ENCODE data around the gene RFLNA.

RFLNA gene

DNA sequence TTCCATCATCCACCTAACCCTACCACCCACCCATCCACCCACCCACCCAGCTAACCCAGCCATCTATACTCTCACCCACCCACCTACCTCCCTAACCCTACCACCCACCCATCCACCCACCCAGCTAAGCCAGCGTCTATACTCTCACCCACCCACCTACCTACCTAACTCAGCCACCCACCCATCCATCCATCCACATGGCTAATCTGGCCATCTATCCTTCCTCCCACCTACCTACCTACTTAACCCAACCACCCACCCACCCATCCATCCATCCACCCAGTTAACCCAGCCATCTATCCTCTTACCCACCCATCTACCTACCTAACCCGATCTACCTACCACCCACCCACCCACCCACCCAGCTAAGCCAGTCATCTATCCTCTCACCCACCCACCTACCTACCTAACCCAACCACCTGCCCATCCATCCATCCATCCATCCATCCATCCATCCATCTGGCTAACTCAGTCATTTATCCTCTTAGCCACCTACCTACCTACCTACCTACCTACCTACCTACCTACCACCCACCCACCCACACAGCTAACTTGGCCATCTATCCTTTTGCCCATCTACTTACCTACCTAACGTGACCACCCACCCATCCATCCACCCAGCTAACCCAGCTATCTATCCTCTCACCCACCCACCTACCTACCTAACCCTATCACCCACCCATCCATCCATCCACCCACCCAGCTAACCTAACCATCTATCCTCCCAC, 44.1 kb downstream of the RFLNA start:
- no peak for DNase-seq

- DNase-seq: no peak
Measured at GRCh38 chr12:124340080-124340900, 45.4 kb downstream of the RFLNA start.

GRCh38 chr12:124341645-124342069, 46.8 kb downstream of the RFLNA start:
- DNase-seq: no peak

DNA sequence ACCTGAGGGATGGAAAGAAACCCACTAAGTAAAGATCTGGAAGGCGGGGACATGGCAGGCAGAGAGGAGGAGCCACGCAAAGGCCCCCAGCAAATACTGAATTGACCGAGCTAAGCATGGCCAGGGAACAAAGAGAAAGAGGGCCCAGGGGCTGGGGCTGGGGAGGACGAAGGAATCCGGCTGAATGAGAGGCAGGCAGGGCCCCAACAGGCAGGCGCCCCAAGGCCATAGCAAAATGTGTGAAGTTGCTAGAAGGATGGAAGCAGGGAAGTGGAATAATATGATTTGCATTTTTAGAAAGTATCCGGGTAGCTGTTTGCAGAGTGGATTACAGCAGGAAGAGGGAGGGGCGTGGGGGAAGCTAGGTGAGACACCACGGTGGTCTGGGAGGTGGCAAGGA, 49.1 kb downstream of the RFLNA start:
- no peak for DNase-seq

- no peak for DNase-seq
Measured at GRCh38 chr12:124344526-124344925, 49.6 kb downstream of the RFLNA start.

DNA sequence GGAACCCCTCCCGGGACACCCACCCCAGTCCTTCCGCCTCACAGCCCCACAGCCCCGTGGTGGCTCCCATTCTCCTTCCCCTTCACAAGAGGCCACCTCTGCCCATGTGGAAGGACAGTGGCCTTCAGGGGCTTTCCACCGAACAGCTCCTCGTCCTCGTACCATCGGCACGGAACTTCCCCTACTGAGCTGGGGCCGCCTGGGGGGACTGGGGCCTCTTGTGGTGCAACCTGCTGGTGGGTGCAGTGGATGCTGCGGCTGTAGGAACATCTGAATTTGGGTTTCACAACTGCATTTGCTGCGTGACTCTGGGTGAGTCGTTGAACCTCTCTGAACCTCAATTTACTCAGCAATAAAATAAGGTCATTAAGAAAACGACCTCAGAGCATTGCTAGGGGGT, 50.9 kb downstream of the RFLNA start:
- no peak for DNase-seq

DNA sequence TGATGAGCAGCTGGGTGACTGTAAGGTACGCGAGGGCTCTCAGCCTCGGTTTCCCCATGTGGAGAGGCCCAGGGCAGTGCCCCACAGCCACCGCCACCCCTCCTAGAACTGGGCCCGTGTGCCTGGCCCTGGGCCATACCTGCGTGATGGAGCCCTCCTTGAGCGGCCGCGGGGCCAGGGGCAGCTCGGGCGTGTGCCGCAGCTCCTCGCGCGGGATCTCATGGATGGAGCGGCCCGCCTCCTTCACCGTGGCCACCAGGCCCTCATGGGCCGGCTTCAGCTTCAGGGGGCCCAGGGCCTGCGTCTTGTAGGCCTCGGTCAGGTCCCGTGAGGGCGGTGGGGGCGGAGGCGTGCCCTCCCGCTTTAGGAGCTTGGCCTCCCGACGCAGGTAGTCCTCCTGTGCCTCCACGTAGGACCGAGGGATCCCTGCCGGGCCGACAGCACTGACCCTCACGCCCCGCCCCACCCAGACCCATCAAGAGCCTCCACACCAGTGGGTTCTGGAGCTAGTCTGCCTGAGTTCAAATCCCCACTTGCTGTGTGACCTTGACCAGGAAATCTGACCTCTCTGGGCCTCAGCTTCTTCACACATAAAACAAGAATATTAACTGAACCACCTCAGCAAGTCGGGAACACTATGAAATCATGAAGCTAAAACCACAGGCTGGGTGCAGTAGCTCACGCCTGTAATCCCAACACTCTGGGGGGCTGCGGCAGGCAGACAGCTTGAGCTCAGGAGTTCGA, 51.7 kb downstream of the RFLNA start:
- DNase-seq: no peak

DNA sequence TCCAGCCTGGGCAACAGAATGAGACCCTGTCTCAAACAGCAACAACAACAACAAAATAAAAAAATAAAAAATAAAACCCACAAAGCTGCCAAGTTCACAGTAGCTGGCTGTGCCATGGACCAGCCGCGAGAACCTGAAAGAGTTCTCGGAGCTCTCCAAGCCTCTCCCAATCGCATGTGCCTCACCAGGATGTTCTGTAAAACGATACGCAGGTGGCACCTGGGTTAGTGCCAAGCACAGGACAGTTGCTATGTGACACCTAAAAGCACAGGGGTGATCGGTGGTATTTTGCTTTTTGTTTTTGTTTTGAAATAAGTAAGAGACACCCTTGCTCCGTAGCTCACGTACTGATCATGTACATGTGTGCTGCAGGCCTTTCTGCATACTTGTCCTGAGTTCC, 52.4 kb downstream of the RFLNA start:
- DNase-seq: no peak

- DNase-seq: no peak
Measured at GRCh38 chr12:124347805-124348658, 53.1 kb downstream of the RFLNA start.

- no peak for DNase-seq
Measured at GRCh38 chr12:124348659-124349380, 53.9 kb downstream of the RFLNA start.

DNA sequence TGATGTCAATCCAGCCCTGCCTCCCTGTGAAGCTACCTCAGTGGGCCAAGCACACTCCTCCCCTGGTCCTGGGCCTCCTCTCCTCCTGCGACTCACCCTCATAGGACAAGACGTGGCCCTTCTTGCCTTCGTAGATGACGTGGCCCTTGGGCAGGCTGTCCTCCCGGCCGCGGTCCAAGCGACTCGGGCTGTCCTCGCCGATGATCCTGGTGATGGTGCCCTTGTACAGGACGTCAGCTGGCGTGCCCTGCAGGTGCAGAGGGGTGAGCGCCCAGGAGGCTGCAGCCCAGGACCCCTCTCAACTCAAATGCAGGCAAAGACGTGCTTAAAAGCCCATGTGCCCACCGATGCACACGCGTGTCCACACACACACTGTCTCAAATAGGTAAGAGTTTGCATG, 55.6 kb downstream of the RFLNA start:
- no peak for DNase-seq

- DNase-seq: no peak
Measured at GRCh38 chr12:124351422-124351821, 56.5 kb downstream of the RFLNA start.

- no peak for DNase-seq
Measured at GRCh38 chr12:124352257-124352656, 57.4 kb downstream of the RFLNA start.

GRCh38 chr12:124352839-124353238, 57.9 kb downstream of the RFLNA start:
- no peak for DNase-seq

DNA sequence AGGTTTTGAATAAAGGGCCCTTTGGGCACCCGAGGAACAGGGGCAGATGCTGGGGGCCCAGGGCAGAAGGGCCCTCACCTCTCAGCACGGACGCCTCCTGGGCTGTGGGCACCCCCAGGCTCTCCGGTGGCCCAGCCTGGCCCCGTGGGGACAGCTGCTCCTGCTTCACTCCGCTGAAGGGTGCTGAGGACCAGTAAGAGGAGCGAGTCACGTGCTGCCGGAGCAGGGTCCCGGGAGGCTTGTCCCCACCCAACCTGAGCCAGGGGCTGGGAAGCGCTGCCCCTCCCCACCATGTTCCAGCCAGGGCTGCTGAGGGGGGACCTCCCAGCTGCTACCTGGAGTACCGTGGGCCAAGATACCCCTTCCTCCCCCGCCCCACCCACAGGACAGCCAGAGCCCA, 59.5 kb downstream of the RFLNA start:
- no peak for DNase-seq

- no peak for DNase-seq
Measured at GRCh38 chr12:124356221-124356620, 61.3 kb downstream of the RFLNA start.

DNA sequence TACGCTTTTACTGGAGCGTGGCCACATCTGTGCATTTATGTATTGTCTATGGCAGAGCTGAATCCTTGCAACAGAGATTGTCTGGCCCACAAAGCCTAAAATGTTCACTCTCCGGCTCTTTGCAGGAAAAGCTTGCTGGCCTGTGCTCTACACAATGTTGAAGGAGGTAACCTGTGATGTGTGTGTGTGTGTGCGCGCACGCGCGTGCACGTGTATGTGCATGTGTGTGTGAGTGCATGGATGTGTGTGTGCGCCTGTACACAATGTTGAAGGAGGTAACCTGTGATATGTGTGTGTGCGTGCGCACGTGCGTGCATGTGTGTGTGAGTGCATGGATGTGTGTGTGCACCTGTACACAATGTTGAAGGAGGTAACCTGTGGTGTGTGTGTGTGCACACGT, 62.7 kb downstream of the RFLNA start:
- no peak for DNase-seq

GRCh38 chr12:124358572-124358971, 63.7 kb downstream of the RFLNA start:
- no peak for DNase-seq

- DNase-seq: no peak
Measured at GRCh38 chr12:124359671-124360581, 65.0 kb downstream of the RFLNA start.

DNA sequence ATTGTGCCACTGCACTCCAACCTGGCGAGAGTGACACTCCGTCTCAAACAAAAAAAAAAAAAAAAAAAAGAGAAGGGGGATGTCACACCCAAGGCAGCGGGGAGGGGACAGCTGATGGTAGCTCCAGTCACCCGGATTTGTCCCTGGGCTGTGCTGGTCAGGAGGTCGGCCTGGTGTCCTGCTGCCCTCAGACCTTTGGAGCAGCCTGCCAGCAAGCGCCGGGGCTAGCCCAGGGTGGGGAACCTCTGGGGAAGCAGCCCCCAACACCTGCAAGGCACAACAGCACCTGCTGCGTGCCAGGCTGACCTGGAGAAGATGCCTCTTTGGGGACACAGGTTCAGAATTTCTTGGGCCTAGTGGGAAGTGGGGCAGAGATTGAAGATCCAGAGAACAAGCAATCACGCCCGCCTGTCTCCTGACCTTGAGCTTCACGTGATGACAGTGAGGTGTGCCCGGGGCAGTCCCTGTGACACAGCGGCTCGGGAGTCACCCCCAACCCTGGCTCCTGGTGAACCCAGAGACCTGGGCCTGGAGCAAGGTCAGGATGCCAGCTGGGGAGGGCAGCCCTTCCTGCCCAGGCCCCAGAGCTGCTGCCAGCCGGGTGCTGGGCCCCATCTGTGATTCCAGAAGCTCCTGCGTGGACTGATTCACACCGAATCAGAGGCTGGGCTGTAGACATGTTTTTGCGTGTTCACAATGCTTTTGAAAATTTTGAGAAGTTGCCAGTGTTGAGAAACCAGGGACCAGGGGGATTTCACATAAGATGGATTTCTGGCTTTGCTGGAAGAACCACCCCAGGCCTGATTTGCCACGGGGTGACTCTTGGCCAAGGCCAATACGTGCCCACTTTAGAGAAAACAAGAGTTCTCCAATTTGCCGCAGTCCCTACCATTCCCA, 66.4 kb downstream of the RFLNA start:
- no peak for DNase-seq

All from NCI-H774 (cell line).